ENCODE results near the gene S100A6.

The S100A6 gene

DNA sequence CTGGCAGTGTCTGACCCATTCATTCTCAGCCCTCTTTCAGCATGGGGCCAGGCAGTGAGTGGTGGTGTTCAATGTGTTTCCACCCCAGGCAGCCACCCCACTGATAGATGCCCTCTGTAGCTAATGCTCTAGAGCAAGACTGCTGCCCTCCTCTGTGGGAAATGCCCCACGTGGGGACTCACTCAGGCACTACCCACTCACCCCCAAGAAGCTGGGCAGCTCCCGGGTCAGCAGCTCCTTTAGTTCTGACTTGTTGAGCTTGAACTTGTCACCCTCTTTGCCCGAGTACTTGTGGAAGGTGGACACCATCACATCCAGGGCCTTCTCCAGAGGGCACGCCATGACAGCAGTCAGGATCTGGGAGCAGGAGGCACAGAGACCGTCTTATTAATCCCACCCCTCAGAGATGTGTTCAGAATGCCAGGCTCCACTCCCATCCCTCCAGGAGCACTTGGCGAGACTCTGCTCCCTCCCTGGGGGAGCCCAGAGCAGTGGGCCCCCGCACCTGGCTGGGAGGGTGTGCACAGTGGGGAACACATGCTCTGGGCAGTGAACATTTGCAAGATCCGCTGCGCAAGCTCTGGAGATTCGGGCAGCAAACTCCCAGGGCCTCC, 8.8 kb upstream of the S100A6 start:
- DNase-seq, result no peak

DNA sequence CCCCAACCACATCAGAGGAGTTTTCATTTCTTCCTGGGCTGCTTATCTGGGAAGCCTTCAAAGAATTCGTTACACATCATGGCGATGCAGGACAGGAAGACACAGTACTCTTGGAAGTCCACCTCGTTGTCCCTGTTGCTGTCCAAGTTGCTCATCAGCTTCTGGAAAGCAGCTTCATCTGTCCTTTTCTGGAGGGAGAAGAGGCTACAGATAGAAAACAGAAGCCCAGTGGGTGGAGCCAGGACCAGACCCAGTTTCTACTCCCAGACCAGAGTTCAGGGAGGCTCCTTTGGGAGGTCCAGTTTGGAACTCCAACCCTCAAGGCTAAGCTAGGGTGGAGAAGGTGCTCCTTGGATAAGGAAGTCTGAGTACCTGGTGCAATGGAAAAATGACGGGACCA, 7.9 kb upstream of the S100A6 start:
- no peak for DNase-seq

DNA sequence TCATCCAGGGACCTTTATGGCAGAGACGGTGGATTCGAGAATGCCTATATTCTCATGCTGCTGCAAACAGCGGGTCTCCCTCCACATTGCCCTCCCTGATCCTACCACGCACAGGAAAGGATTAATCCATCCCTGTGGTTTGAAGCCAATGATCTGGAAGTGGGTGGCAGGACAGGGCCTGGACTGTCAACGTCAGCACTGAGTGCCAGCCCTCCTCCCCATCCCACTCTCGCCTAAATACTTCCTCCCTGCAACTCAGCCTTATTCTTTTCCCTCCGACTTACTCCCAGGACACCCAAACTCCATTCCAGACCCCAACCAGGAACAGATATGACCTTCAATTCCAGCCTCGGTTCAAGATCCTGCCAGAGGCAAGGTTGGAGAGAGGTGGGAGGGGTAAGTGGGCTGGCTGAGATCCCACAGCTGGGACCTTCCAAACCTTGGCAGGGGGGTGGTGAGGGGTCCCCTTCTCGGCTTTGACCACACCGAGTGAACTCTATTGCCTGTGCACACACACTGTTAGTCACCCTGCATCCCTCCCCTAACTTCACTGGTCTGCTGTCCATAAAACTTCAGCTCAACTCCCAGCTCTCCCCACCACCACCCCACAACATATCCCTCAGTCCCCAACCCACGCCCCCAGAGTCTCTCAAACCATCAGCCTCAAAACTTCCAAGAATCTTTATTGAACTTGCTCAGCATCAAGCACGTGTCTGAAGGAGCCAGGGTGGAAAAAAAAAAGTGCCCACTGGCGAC, 7.3 kb upstream of the S100A6 start:
- DNase-seq, result no peak

DNA sequence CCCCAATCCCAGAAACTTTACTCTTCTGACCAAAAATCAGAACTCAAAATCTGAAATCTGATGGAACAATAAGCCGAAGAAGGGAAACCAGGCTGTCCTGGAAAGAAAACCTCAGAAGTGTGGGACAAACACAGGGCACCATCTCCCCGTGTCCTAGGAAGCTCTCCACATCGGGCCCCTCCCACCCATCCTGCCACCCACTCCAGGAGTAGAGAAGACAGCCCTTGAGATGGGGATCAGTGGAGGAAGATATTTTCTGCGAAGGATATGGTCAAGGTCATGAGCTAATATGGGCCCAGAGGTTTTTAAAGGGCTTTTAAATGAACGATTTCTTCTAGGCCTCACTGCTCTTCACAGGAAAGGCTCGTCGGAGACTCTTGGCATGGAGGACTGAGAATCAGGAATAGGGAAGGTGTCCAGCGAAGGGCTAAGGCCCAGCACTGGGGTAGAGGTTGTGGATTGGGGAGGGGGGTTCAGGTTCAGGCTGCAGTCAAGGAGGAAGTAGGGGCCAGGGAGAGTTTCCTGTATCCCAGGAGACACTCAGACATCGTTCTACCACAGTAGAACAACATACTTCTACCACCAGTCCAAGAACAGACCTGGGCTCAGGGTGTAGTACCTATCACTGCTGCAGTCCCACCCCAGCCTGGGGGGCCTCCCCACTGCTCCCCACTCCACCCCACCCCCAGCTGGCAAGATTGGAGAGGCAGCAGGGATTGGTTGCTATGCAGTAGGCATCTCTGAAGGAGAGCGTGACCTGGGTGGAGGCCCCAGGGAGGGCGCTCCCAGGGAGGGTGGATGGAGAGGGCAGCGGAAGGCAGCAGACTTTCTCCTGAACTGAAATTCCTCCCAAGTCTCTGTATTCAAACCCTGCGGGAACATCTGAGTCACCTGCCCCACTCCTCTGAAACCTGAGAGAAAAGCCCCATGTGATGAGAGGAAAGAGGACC, 6.1 kb upstream of the S100A6 start:
- no peak for DNase-seq

DNA sequence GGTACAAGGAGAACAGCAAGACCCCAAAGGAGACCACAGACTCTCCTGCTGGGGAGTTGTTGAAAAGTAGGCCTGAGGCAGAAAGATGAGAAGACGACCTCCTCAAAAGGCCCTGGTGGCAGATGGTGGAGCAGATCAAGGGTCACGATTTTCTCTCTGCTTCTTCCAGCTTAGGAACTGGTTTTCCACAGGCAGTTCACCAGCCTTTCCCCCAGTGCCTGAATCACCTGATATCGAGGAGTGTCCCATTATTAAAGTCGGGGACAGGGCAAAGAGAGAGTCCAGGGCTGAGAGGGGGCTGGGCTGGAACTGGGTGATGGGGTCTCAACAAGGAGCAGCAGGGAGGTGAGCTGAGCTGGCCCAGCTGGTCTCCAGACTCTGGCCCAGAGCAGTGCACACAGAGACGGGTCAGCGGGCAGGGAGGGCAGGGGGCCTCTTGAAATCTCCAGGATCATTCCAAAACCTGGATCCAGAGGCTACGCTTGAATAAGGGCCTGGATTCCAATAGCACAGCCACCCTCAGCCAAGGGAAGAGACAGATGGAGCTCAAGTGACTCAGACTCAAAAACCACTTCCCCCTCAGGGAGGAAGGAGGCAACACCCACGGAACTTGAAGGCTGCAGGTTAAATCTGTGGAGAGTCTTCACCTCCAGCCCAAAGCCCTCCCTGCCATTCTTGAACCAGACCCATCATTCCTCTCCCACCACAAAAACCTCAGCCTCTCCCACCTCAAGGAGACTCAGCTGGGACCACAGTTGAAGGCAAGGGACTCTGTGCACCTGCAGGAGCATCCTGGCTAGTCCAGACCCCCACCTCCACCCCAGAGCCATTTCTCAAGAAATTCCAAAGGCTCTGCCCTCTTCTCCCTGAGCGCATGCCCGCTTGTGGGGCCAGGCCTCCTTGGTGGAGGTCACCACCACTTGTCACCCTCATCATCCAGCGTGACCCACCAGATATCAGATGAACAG, 4.9 kb upstream of the S100A6 start, which contains the start of gene S100A5:
Gene S100A5, minus strand, starts transcription at position 541 of the 968 bp plus-strand sequence. CDS start 743 bp downstream, outside the sequence.
- DNase-seq, result peak; percentile 65 to 67

DNA sequence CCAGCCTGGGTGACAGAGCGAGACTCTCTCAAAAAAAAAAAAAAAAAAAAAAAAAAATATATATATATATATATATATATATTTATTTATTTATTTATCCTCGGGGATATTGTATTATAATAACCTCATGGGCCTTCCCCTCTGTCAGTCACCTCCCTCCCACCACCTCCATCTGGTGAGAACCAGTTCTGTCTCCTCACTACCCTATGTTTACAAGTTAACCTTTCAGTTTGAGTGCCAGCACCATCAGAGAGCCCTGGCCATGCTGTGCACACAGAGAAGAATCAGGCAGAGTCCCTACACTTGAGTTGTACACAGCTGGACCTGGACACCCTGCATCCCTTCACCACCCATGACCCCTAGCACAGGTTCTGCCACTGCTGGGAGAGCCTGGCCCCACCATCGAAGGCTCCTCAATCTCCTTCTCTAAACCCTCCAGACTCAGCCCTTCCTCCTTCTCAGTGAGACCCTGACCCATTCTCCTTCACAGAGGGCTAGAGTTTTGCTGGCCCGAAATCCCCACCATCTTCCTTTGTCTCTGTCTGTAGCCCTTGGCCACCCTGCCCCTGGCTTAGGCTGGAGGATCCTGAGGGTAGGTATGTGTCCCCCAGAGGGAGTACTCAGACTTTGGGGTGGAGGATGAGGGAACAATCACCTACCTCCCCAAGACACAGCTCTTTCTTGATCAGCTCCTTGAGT, 3.8 kb upstream of the S100A6 start:
- DNase-seq, result no peak

DNA sequence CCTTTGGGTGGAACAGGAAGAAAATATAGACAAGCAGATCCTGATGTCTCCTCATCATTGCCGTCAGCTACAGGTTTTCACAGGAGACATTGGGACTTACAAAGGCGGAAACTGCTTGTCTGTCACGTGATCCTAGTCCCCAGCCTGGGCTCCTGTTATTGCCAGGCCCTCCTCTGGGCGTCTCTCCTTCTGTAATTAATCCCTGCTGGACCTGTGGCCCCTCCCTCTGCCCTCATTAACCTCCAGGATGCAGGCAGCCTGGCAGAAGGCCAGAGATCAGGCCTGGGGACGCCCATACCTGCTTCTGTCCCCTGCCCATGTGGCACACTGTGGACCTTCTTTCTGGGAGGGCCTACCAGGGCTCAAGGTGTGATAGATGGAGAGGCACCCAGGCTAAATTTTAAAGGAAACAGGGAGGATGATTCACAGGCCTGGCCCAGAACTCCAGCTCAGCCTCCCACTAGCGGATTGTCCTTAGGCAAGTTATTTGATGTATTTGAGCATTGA, 2.6 kb upstream of the S100A6 start:
- DNase-seq, result no peak

DNA sequence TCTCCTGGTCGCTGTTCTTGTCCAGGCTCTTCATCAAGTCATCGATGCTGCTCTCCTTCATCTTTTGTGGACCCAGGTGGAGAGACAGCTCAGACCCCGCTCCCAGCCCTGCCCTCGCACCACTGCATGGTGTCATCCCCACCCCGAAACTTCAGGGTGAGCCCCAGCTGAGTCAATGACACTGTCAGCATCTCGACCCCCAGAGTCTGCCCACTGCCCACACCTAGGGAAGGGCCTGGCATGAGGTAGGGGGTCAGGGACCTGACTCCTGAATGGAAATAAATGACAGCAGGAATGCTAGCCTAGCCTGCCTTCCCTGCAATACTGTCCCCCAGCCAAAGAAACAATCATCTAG, 1.6 kb upstream of the S100A6 start:
- DNase-seq, result no peak

DNA sequence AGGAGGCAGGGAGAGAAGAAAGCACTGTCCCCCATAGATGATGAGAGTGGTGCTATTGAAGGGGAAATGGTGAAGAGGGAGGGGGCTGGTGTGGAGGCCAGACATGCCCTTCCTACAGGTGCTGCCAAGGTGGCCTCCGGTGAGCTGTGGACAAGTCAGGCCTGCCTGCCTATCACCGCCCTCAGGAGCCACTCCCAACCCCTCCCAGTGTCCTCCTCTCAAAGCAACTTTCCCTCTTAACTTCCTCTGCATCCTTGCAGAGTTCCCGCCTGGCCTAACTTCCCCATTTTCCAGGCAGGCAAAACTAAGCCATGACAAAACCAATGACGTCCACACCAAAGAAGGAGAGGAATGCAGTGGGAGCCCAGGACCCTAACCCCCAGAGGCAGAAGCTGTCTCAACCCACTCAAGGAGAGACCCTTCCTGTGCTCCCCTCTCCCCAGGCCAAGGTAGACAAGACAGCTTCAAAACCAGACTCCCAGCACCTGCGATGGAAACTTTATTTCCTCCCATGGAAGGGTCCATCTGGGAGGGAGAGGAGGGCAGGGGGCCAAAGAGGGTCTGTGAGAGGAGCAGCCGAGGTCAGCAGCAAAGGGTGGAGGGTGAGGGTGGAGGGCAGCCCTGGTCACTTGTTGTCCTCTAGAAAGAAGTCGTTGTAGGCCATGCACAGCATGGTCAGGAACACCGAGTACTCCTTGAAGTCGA, 1.0 kb upstream of the S100A6 start:
- no peak for DNase-seq

DNA sequence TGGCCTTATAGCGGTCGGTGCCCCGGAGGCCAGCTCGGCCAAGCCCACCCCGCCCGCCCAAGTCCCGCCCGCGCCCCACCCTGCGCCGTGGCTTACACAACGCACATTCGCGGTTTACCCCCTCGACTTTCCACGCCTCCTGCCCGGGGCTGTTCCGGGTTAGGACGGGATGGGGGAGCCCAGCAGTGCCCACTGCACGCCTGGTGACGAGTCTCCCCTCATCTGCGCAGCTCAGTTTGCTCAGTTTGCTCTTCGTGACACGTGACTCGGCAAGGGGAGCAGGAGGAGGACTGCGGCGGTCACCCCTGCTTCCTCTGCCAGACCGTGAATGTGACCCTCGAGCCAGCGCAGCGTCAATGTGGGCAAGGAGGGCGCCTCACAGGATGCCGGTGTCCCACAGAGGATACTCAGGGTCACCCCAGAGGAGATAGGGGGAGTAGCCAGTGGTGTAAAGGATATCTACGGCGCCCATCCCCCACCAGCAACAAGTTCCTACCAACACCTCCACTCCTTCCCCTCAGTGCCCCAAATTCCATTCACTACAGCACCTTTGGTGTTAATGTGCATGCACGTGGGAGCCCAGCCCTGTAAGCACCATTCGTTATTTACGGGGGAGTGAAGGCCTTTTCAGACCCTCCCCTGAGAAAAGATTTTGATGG, 350 bp upstream of the S100A6 start:
- peak; percentile 67 to 76 for DNase-seq

DNA sequence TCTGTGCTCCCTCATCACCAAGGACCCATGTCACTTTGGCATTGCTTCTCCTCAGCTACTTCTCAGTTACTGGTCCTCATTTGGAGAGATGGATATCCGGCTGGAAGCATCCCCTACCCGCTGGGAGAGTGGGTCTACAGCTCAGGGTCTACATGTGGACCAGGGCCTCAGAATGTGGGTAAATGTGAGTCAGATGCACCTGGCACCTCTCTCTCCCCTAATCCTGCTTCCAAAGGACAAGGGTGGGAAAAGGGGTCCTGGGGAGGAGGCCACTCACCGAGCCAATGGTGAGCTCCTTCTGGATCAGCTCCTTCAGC, 908 bp downstream of the S100A6 start:
- DNase-seq, result no peak

DNA sequence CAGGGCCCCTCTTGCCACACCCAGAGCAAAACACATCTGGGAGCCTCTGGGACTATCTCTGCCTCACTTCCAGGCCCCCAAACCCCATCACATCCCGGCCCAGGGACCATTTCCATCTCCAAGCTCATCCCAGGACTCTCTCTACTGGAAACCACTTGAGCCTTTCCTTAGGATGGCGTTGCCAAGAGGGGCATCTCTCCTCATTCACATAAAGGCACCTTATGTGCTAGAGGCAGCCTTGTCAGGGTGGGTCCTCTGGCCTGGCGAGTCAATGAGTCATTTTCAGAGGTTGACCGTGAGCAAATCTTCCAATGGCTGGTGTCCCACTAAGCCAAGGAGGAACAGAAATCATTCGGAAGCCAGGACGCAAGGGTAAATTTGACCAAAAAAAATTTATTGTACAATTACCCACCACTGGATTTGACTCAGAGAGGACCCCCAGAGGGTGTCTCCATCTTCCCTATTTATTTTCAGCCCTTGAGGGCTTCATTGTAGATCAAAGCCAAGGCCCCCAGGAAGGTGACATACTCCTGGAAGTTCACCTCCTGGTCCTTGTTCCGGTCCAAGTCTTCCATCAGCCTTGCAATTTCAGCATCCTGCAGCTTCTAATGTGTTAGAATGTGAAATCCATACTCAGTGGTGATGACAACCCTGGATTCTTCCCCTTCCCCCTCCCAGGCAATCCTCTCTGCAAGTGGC, 1.4 kb downstream of the S100A6 start:
- DNase-seq, result no peak

DNA sequence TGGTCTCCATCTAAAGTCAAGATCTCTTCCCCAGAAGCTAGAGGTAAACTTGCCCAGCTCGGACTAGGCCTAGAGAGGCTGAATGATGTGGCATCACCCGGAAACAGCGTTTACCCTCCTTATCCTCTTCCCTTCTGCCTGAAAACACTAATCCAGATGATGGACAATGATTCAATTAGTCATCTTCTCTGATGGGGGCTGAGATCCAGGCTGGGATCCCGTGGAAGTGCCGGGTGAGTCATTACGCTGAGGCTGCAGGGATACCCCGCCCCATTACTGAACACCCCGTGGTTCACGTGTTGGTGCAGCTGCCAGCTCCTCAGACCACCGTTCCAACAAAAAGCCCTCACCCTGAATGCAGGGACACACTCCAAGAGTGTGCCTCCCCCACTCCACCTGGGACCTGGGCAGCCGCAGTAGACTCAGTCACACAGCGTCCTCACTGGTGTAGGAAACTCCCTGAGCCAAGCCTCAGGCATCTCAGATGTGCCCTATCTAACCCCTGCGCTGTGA, 2.0 kb downstream of the S100A6 start:
- DNase-seq, result no peak

DNA sequence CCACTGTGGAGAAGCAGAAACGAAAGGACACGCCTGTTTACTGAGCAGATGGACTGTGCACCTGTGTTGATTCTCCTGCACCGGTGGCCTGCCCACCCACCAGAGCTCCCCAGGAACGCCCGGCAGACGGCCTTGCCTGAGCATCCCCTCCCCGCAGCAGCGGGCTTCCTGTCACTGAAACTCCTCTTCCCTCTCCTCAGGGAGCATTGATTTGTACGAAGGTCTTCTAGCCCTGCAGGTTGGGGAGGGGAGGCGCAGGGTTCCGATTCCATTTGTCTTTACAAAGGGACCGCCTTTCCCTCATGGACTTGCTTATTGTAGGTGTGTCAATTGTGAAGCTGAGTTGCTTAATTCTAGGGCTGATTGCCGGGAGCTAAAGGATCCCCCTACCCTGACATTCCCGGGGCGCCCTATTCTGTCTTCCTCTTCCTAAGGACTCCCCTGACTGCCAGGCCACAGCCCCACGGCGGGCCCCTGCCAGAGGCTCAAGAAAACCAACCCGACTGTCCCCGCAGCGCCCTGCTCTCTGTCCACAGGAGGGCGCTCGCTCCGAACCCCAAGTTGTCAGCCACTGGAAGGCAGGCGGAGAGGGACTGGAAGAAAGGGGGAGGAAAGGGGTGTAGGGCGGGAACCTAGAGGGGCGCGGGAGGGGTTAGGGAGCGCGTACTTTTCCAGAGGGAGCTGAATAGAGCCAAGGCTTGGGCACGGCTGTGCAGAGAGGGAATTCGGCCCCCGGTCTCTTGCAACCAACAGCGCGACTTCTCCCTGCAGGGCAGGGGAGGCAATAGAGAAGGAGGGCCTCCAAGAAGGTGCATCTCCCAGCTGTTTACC, 2.8 kb downstream of the S100A6 start:
- peak; percentile 74 to 77 for DNase-seq

DNA sequence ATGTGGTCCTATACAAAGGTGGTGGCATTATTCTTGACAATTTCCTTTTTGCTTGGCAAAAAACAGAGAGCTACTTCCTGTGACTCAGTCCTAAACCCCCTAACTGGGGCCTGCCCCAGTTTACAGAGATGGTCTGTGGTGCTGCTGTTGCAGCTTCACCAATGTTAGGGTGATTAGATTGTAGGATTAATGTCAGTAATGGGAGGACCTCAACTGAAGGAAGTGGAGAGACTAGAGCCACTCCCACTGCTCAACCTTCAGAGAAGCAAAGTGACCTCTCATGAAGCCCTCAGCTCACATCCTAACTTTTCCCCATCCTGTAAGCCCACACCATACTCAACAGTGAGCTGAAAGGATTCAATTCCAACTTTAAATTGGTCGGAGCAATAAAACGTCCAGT, 3.6 kb downstream of the S100A6 start:
- peak; percentile 41 to 47 for DNase-seq

DNA sequence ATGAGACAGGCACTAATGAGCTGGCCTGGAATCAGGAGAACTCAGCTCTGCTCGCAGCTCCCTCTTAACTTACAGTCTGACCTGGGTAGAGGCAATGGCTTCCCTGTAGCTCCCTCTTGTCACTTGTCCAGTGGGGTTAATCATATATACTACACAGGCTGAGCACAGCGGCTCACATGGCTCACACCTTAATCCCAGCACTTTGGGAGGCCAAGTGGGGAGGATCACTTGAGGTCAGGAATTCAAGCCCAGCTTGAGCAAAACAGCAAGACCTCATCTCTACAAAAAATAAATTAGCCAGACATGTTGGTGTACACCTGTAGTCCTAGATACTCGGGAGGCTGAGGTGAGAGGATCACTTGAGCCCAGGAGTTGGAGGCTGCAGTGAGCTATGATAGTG, 4.2 kb downstream of the S100A6 start:
- DNase-seq, result no peak

DNA sequence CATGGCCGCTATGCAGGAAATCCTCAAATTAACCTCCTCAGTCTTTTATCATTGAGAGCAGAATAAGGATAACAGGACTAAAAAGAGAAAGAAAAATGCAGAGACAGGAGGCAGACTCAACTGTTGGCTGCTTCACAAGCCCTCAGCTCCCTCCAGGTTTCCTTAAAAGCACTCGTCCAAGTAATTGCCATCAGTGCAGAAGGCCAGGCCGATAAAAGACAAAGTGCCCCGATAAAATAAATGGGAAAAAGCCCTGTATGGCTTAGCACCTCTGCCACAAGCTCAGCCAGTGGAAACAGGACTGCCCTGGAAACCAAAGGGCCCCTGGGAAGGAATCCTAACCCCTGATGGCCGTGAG, 8.1 kb downstream of the S100A6 start:
- DNase-seq, result no peak

DNA sequence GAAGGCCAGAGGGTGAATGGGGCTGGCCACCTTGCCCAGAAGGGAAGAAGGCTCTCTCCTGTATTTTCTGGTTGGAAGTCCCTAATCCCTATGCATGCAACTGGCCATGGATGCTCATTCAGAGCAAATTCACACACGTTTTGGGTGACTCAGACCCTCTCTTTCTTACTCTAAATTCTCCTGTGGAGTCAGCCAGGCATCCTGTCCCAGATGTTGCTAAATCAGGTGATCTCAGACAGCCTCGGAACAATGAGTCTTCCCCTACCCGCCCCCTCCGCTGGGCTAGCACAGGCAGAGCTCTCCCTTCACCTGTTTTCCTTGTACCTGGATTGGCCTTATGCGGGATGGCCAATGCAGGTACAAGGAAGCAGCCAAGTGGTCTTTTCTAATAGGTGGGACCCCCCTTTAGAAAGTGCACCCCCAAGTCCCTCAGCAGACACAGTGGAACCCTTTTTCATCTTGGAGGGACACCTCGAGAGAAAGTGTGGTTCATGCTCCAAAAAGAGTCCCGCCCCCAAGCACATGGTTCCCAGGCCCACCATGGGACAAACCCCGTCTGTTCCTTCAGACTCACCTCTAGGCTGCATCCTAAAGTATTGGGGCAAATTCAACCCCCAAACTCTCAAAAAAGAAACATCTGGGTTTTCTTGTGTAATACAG, 8.6 kb downstream of the S100A6 start:
- no peak for DNase-seq

Measured in activated CD4-positive, alpha-beta T cell treated with anti-CD3 and anti-CD28 coated beads for 4 hours (primary cell).